DMS114 treated with DMSO at 0.1 percent for 48 hours (cell line): ENCODE measurements around the gene SLC38A1.

Source experiments
- DNase-seq: peaks from one replicate; lab custom pipeline; 2025; ENCODE audit not compliant: unreplicated experiment; lab: John Stamatoyannopoulos, UW

SLC38A1 gene

GRCh38 chr12:46234000-46234399 is 34.8 kb downstream of the SLC38A1 start:
- DNase-seq, result no peak

- DNase-seq, result no peak
These were observed 35.4 kb downstream of the SLC38A1 start for GRCh38 chr12:46233423-46233822.

- no peak for DNase-seq
These were observed 37.9 kb downstream of the SLC38A1 start for GRCh38 chr12:46230983-46231382.

GRCh38 chr12:46230306-46230705 is 38.5 kb downstream of the SLC38A1 start:
- DNase-seq, result no peak

- no peak for DNase-seq
These were observed 41.2 kb downstream of the SLC38A1 start for GRCh38 chr12:46227616-46228015.

GRCh38 chr12:46224386-46224785 is 44.5 kb downstream of the SLC38A1 start:
- no peak for DNase-seq

- no peak for DNase-seq
These were observed 45.8 kb downstream of the SLC38A1 start for GRCh38 chr12:46223047-46223446.

GRCh38 chr12:46222636-46223035 is 46.2 kb downstream of the SLC38A1 start:
- DNase-seq, result no peak

- no peak for DNase-seq
These were observed 47.4 kb downstream of the SLC38A1 start for GRCh38 chr12:46221255-46222128.

- no peak for DNase-seq
These were observed 48.8 kb downstream of the SLC38A1 start for GRCh38 chr12:46219877-46220655.

GRCh38 chr12:46219132-46219876 is 49.5 kb downstream of the SLC38A1 start:
- no peak for DNase-seq

GRCh38 chr12:46218322-46219095 is 50.3 kb downstream of the SLC38A1 start:
- no peak for DNase-seq

GRCh38 chr12:46217541-46218321 is 51.1 kb downstream of the SLC38A1 start:
- DNase-seq, result no peak

- DNase-seq, result no peak
These were observed 54.0 kb downstream of the SLC38A1 start for GRCh38 chr12:46214668-46215436.

GRCh38 chr12:46212108-46212982 is 56.5 kb downstream of the SLC38A1 start:
- no peak for DNase-seq

- no peak for DNase-seq
These were observed 57.9 kb downstream of the SLC38A1 start for GRCh38 chr12:46210873-46211439.

- no peak for DNase-seq
These were observed 58.6 kb downstream of the SLC38A1 start for GRCh38 chr12:46209914-46210872.
